Stimulated activated CD4-positive, alpha-beta T cell treated with anti-CD3 and anti-CD28 coated beads, TNF-alpha, amount 100 ng/mL, for 4 hours (primary cell): Measurements from ENCODE around the gene CD226.
"Not testable (repeated sequence)": the region's sequence is repeated elsewhere in the genome, so short reads cannot be mapped to it uniquely, and the experiment has no call there.

Experiments
- DNase-seq, 3 experiments: peaks; one replicate each; pipeline ENCODE4 v3.0.0-alpha.2; 2020; ENCODE audit warnings: low read depth in 3 of 3

The CD226 gene

GRCh38 chr18:69947361-69948133 is at the start of gene CD226:
Gene CD226, minus strand, starts transcription at chr18:69947873. Its CDS starts 467 bp downstream, at chr18:69947406.
- no peak for DNase-seq

- DNase-seq = no peak
Observed at GRCh38 chr18:69996951-69997798, 49.5 kb upstream of the CD226 start.

GRCh38 chr18:69996417-69996816 is 48.7 kb upstream of the CD226 start:
- DNase-seq = no peak

- DNase-seq = no peak
Observed at GRCh38 chr18:69995774-69996173, 48.1 kb upstream of the CD226 start.

GRCh38 chr18:69992776-69993175 is 45.1 kb upstream of the CD226 start:
- no peak for DNase-seq

GRCh38 chr18:69987870-69988269 is 40.2 kb upstream of the CD226 start:
- DNase-seq = no peak

- no peak for DNase-seq
Observed at GRCh38 chr18:69985239-69985638, 37.6 kb upstream of the CD226 start.

GRCh38 chr18:69982417-69982816 is 34.7 kb upstream of the CD226 start:
- no peak for DNase-seq

- no peak for DNase-seq
Observed at GRCh38 chr18:69981948-69982347, 34.3 kb upstream of the CD226 start.

GRCh38 chr18:69980982-69981804 is 33.5 kb upstream of the CD226 start:
- DNase-seq = no peak

GRCh38 chr18:69980509-69980908 is 32.8 kb upstream of the CD226 start:
- DNase-seq = no peak

GRCh38 chr18:69978732-69979715 is 31.4 kb upstream of the CD226 start:
- no peak for DNase-seq

GRCh38 chr18:69975294-69975693 is 27.6 kb upstream of the CD226 start:
- DNase-seq = not testable (repeated sequence)

- no peak for DNase-seq
Observed at GRCh38 chr18:69974365-69974764, 26.7 kb upstream of the CD226 start.

- DNase-seq = no peak
Observed at GRCh38 chr18:69969491-69969890, 21.8 kb upstream of the CD226 start.

- DNase-seq = no peak
Observed at GRCh38 chr18:69968039-69968438, 20.4 kb upstream of the CD226 start.

- no peak for DNase-seq
Observed at GRCh38 chr18:69963196-69963595, 15.5 kb upstream of the CD226 start.

GRCh38 chr18:69961718-69962117 is 14.0 kb upstream of the CD226 start:
- no peak for DNase-seq

- DNase-seq = no peak
Observed at GRCh38 chr18:69958422-69958821, 10.7 kb upstream of the CD226 start.

GRCh38 chr18:69957747-69958146 is 10.1 kb upstream of the CD226 start:
- no peak for DNase-seq
